ENCODE data around the gene NUDCD3.

GRCh38 chr7:44393238-44394111 is 97.0 kb downstream of the NUDCD3 start:
- no peak for TF ChIP-seq REST (IDR thresholded peaks at IDR 0.05; ENCODE audit: insufficient read depth in 1 of 2, low read depth in 2 of 2, low read length in 1 of 2)
- no peak for TF ChIP-seq CTCF (IDR thresholded peaks at IDR 0.05)
